SKM-1 treated with dmso at 0.1 percent for 144 hours (cell line): Measurements from ENCODE around the gene TPR.

Experiments used
- DNase-seq: peaks from one replicate; lab custom pipeline; 2025; ENCODE audit not compliant: unreplicated experiment; lab: John Stamatoyannopoulos, UW

The TPR gene

DNA sequence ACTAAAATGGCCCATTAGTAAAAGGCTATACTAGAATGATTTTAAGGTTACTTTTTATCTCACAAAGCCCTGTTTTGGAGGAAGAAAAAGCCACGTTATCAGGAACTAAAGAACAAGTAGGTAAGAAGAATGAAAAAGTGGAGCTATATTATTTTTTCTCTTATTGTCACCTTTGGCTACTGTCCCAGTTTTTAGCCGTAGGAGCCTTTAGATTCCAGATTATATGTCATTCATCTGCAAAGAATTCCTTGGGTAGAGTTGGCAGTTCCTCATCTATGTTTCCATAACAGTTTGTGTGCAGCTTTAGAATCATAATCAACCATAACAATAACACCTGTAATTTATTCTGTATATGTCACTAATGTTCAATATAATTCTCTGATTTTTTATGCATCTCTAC, 83.8 kb downstream of the TPR start:
- no peak for DNase-seq

- no peak for DNase-seq
These were observed 85.0 kb downstream of the TPR start for GRCh38 chr1:186289943-186290545.

GRCh38 chr1:186286615-186287315, 88.3 kb downstream of the TPR start:
- no peak for DNase-seq

GRCh38 chr1:186283374-186283773, 91.7 kb downstream of the TPR start:
- no peak for DNase-seq

DNA sequence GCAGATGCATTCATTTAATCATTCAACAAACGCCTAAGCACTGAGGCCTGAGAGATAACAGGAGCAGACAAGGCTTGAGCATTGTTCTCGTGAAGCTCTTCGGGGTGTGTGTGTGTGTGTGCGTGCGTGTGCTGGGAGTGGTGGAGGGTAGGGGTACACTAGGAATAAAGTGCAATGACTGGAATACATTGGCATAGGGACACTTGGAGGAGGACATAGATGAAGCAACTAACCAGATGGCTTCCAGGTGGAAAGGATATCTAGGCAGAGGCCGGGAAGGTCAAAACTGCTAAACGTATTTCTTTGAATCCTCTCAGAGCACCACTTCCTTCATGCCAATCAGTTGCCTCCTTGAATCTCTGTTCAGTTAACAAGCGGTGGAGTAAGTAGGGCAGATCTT, 92.6 kb downstream of the TPR start:
- no peak for DNase-seq

DNA sequence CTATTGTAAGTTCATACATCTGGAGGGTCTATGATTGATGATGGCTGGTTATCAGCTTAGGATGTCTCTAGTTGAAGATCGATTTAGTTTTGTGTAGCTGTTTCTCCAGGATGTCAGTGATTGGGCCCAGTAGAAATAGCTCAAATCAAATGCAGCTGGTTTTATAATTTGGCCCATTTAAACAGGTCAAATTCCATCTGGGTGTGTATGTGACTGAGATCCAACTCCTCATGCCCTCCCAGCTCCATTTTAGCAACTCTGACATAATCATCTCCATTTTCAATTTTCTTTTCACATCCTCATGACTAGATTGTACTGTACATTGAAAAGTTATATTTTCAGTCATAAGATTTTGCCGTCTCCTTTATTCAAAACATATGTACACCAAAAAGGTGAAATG, 99.2 kb downstream of the TPR start:
- no peak for DNase-seq

DNA sequence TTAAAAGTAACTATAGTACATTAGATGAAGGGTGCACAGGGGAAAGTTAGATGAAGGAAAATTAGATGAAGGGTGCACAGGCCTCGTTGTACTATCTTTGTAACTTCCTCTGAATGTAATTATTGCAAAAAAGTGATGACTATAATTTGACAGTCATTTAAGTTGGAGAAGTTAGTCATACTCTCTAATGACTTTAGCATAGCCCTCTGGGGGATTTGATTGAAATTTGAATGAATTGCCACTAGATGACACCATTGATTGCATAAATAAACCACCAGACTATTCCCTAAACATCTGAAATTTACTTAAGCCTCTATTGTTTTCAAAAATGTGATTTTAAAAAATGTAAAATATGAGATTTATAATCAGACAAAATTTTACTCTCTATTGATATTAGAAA, 102.6 kb downstream of the TPR start:
- no peak for DNase-seq

DNA sequence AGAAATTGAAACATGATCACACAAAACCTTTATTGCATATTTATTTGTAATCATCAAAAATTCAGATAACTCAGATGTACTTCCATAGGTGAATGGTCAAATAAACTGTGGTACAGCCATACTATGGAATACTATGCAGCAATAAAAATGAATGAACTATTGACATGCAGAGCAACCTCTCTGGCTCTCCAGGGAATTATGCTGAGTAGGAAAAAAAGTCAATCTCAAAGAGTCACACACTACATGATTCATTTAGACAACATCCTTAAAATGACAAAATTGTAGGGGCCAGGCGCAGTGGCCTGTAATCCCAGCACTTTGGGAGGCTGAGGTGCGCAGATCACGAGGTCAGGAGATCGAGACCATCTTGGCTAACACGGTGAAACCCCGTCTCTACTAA, 104.0 kb downstream of the TPR start:
- DNase-seq = no peak
